Middle frontal gyrus (tissue), 1 donor: ENCODE results near the gene TRAPPC4.
A peak's percentile ranks its signal among the peaks of the same experiment; 100 is the strongest.
"Not testable (repeated sequence)": the region's sequence is repeated elsewhere in the genome, so short reads cannot be mapped to it uniquely, and the experiment has no call there.

Experiments used
- DNase-seq: peaks from one replicate; pipeline ENCODE4 v3.0.0-alpha.2; 2015; ENCODE audit warnings: low spot score; ENCODE audit errors: extremely low spot score

TRAPPC4 gene

DNA sequence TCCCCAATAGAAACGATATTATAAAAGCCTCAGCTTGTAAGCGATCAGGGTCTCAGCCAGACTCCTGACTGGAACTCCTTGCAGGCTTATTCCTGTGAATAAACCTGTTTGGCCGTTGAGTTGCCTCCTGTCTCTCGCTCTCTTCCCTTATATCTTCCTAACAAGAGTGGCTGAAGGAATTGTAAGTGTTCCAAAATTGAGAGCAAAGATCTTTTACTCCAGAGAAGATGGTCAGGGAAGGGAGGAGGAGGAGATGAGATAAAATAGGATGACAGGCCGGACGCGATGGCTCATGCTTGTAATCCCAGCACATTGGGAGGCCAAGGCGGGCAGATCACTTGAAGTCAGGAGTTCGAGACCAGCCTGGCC, 13.3 kb downstream of the TRAPPC4 start:
- no peak for DNase-seq

DNA sequence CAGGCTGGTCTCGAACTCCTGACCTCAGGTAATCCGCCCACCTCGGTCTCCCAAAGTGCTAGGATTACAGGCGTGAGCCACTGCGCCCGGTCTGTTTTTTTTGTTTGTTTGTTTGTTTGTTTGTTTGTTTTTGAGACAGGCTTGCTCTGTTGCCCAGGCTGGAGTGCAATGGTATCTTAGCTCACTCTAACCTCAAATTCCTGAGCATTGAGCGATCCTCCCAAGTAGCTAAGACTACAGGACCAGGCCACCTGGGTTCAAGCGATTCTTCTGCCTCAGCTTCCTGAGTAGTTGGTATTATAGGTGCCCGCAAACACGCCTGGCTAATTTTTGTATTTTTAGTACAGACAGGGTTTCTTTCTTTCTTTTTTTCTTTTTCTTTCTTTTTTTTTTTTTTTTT, 14.9 kb downstream of the TRAPPC4 start:
- DNase-seq = not testable (repeated sequence)

GRCh38 chr11:119034813-119035212, 16.2 kb downstream of the TRAPPC4 start:
- no peak for DNase-seq

DNA sequence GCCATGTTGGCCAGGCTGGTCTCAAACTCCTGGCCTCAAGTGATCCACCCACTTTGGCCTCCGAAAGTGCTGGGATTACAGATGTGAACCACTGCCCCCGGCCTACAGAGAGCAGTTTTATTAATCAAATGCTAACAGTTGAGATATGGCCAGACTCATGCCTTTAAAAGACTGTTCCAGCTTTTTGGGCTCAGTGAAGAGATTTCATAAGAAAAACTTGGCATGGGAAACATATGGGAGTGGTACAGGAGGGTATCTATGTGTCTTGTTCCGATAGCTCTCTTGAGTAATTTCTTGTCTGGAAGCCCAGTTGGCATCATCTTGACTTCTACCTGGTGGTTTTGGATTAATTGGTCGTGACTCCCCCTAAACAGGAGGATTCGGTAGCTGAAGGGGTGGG, 20.3 kb downstream of the TRAPPC4 start:
- DNase-seq = no peak

GRCh38 chr11:119039471-119039870, 20.9 kb downstream of the TRAPPC4 start:
- not testable (repeated sequence) for DNase-seq

DNA sequence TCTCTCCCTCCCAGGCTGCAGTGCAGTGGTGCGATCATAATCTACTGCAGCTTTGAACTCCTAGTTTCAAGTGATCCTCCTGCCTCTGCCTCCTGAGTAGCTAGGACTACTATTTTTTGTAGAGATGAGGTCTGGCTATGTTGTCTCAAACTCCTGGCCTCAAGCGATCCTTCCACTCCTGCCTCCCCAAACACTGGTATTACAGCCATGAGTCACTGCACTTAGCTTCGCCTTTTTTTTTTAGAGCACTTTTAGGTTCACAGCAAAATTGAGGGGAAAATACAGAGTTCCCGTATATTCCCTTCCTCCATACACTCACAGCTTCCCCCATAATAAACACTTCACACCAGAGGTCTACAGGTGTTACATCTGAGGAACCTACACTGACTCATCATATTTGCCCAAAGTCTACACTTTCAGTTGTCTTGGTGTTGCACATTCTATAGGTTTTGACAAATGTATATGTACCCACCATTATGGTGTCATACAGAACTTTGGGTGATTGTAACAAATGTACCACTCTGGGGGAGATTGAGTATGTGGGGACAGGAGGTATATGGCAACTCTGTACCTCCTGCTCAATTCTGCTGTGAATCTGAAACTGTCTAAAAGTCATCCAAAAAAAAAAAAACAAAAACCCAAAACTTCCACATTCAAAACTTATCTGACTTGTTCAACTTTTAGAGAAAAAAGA, 23.4 kb downstream of the TRAPPC4 start:
- DNase-seq = no peak

- DNase-seq = no peak
These were observed 24.4 kb downstream of the TRAPPC4 start for GRCh38 chr11:119042927-119043326.

DNA sequence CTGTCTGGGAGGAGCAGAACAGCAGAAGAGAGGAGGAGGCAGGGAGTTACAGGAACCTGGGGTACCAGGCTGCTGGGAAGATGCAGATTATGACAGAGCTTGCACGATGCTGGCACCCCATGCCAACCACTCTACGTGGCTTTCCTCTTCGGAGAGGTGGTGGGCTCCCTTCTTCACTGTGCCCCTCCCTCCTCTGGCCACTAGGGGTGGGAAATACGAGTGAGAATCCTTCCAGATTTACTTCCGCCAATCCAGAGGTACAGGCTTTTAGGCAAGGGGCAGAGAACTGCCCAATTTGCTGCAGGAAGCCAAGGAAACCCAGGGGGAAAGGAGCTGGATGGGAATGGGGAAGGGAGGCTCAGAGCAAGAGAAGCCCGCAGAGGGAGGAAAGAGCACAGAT, 26.1 kb downstream of the TRAPPC4 start:
- no peak for DNase-seq

DNA sequence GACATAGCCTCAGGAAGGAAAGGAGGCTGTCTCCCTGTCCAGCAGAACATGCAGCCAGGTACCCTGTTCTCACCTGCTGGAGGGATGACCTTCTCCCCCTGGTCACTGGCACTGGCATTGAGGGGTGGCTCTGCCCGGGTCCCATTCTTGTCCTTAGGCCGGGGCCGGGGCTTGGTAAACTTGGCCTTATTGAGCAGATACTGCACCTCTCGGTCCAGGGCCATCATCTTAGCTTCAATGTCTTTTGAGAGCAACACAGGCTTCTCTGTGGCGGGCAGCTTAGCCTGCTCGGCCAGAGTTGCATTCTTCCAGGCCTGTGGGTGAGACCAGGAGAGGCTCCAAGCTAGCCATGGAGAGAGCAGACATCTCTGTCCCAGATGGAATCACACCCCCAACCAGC, 27.9 kb downstream of the TRAPPC4 start:
- DNase-seq = no peak

DNA sequence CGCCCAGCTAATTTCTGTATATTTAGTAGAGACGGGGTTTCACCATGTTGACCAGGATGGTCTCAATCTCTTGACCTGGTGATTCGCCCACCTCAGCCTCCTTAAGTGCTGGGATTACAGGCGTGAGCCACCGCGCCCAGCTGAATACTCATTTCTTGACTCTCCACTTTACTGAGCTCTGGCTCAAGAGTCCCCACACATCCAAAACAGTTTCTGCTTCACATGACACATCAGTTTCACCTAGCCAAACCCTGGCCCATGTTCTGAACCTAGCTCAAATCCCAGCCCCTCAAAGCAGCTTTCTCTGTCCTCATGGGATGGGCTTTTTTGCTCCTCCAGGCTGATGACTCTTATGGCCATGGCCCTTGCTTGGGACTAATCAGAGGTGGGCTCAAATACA, 28.6 kb downstream of the TRAPPC4 start:
- DNase-seq = no peak

DNA sequence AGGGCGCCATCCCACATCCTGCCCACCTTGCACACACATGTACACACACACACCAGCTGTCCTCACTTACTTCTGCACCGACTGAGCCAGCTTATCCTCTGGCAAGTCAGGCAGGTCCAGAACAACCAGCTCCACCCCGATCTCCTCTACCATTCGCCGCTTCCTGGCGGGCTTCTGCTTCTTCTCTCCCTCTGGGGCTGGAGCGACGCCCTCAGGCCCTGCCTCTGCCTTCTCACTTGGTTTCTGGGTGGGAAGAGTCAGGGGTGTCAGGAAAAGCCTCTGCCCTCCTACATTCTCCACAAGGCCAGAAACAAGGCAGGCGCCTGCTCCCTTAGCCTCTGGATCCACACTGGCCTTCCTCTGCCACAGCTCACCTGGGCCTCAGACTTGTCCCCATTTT, 30.1 kb downstream of the TRAPPC4 start:
- no peak for DNase-seq

DNA sequence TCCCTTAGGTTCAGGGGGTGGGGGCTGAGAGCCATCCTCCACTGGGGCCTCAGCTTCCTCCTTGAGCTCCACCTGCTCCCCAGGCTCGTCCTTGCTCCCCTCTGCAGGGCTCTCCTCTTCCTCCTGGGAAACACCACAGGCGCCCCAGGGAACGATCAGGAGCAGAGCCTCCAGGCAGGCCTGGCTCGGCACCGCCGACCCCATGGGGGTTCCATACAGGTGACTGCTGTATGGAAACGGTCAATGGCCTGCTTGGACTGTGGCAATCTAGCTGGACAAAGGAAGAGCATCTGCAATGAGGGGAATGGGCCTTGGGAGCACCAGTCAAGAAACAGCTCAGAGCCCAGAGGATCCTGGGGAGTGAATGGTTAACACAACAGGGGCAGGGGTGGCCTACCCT, 30.5 kb downstream of the TRAPPC4 start:
- DNase-seq = no peak

DNA sequence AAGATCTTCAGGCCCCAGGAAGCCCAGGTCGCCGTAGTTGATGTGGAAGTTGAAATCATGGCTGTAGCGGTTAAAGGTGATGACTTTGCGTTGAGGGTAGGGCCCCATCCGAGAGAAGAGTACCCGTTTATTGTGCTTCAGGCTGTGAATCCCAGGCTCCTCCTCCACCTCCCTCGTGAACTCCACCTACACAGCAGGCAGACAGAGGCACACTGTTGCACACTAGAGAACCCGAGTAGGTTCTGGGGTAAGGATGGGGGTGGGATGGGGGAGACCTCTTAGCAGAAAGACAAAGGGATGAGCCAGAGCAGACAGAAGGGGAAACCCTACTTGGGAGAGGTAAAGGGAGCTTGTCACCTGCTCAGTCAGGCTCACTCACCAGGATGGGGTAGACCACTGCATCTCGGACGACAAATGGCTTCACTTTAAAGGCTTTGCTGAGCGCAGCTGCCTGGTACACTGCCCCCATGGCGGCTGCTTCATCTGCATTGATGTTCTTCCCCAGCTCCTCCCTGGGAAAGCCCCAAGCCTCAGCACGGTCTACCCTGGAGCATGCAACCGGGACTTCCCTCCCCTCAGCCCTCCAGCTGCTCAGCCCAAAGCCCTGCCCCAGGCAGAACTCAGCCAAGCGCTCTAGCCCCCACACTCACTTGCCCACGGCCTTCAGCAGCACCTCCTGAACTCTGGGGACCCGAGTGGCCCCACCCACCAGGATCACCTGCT, 33.0 kb downstream of the TRAPPC4 start:
- no peak for DNase-seq

DNA sequence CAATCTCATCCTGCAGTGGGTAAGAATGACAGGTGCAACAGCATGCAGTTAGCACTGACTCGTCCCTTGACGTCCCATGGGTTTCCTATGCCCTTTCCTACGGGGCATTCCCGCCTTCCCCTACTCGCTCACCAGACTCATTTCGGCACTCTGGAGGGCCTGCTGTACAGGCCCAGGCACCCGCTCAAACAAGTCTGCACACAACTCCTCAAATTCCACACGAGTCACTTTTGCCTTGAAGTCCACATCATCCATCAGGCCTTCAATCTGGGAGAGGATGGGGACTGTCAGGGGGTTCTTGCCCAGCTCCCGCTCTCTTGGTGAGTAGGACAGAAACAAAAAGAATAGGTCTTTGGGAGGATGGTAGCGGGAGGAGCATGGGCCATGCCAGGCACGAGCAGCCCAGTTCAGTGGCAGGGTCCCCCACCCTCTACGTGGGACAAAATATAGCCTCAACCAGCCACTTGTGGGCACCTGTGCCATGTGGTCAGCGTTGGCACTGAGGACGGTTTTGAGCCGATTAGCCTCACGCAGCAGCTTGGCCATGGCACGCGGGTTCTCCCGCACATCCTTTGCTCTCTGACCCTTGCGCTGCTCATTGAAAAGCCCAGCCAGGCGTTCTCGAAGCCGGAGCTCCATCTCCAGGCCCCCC, 33.7 kb downstream of the TRAPPC4 start:
- DNase-seq = no peak

DNA sequence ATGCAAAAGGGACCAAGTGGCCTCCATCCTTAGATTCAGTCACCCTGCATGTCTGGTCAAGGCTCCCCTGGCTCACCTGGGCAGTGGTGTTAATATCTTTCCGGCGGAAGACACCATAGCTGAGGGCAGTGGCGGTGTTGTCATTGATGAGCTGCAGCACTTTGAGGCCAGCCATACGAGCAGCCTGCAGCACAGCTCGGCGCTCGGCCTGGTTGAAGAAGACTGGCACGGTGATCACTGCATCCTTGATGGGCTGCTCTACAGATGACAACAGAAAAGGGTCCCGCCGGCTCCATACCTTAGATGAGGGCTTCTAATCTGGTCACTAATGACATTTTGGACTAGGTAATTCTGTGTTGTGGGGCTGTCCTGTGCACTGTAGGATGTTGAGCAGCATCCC, 35.9 kb downstream of the TRAPPC4 start:
- no peak for DNase-seq

- DNase-seq = no peak
These were observed 37.3 kb downstream of the TRAPPC4 start for GRCh38 chr11:119055901-119056300.

GRCh38 chr11:119056421-119056999, 37.9 kb downstream of the TRAPPC4 start:
- no peak for DNase-seq

DNA sequence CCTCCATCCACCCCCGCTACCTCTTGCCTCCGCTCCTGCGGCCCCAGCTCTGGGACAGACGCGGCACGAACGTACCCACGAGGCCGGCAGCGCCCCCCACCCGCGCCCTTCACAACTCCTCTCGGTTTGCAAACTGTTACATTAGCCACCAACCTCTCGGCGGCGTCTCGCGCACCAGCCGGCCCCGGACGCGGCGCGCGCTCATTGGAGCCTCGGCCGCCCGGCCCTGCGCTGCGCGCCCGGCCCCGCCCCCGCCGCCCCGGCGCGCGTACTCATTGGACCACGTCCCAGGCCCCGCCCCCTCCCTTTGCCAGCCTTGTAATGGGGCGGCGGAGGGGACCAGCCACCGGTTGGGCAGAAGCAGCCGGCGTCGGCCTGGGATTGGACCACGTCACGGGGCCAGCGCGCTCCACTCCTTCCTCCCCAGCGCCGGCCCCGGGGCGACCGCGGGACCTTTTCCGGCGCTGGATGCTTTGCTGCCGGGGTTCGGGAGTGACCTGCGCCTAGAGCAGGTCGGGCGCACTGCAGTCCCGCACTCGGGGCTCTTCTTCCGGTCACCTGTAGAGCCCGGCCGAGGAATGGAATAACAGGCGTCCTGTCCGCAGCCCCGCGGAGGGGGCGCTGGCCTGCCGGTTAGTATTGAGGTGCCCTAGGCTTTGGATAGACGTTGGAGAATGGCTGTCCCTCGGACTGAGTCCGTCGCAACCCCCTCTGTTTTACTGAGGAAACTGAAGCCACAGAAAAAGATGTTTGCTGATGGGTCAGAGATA, 38.6 kb downstream of the TRAPPC4 start, which contains the start of gene HYOU1:
Gene HYOU1 (minus strand): TSS at position 206 of the 770 bp plus-strand sequence. CDS start 1,045 bp downstream, outside the sequence.
- DNase-seq = peak; percentile 89

GRCh38 chr11:119059128-119059527, 40.6 kb downstream of the TRAPPC4 start:
- not testable (repeated sequence) for DNase-seq

DNA sequence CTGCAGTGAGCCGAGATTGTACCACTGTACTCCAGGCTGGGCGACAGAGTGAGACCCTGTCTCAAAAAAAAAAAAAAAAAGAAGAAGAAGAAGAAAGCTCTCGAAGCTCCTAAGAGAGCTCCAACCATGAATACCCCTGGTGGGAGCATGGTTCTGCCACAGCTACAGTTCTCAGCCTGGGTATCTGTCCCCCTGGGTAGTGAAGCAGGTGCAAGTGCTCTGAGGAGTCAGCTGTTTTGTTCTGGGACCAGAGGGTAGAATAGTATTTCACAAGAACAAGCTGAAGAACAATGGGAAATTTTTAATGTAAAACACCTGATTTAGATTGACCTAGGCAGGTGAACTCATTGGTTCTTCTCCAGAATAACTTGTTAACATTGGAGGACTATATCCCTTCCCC, 42.7 kb downstream of the TRAPPC4 start:
- DNase-seq = no peak

GRCh38 chr11:119062779-119063178, 44.2 kb downstream of the TRAPPC4 start:
- no peak for DNase-seq
